Frontal cortex (tissue), 4 donors: ENCODE results near the gene ILRUN. TPM values are rescaled to one million over a fixed set of nuclear protein-coding genes. Genes with fewer than 3 reads are reported as not detected.
"Not testable (repeated sequence)": the region's sequence is repeated elsewhere in the genome, so short reads cannot be mapped to it uniquely, and the experiment has no call there.

Experiments
- DNase-seq, 2 donors: peaks; one replicate each; pipeline ENCODE4 v3.0.0; 2012; ENCODE audit warnings: low spot score in 2 of 2
- FAIRE-seq: peaks from 2 replicates; lab custom pipeline; 2012; peaks lifted over from hg19 to GRCh38; lab: Jason Lieb, UNC
- total RNA-seq: library from RNA; depleted of rRNA; stranded (reverse); fragments of >200 nt; gene quantifications from one replicate; pipeline ENCODE4 v1.2.3, GENCODE V29; 2014
- donor health status: control.
- donor health status: control.
- donor health status: control.

Gene ILRUN
- total RNA-seq: 21.2 TPM

DNA sequence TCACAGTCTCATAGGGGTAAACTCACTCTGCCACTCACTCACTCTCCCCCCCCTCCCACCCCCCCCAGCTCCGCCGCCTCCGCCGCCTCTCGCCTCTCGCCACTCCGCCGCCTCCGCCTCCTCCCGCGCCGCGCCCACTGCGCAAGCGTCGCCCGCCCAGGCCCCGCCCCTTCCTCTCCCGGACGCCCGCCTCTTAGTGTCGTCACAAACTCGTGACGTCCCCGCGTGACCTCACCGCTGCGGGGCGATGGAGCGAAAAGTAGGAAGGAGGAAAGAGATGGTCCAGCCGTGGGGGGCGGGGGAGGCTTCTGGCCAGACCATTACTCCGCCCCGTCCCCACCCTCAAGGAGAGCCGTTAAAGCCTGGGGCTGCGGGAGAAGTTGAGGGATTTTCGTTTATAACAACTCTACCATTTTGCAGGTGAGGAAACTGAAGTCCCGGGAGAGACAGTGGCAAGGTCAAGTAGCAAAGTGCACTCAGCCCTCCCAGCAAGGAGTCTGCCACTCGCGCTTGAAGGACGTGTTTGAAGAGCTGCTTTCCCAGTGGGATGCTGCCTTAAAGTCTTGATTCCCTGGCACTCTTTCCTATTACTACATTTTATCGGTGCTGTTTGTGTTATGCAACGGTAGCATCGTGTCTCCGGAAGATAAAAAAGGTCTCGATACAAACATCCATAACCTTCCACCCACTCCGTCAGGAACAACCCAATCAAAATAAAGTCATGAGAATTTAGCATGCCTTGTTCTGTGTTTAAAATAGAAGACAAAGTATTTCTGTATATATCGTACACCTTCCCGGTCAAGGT lies at the start of gene ILRUN:
Gene ILRUN, minus strand, starts transcription at position 29 of the 805 bp plus-strand sequence. CDS start 164 bp downstream, outside the sequence.
- DNase-seq (peak; percentile 90 to 94), FAIRE-seq (no peak)

DNA sequence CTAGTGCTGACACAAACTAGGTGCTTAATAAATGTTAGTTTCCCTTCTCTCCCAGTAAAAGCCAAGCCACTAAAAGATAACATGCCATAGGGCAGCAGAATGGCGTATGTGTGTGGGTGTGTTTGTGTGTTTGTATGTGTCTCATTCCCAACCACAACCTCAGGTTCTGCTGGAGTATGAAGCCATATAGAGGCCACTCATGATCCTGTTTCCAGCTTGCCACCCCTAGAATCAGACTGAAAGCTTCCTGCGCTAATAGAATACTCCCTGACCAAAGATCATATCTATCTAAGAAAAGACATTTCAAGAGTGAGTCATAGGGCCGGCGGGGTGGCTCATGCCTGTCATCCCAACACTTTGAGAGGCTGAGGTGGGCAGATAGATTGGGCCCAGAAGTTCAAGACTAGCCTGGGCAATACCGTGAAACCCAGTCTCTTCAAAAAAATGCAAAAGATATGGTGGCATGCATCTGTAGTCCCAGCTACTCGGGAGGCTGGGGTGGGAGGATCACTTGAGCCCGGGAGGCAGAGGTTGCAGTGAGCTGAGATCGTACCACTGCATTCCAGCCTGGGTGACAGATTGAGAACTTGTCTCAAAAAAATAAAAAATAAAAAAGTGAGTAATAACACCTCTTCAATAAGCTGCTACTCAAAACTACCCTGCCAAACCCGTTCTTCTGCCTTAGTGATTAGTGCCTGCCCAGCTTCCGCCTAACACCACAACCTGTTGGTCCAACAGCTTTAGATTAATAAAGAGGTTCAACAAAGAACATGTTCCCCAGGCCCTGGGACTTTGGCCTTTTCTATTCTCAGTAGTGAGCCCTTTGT lies 48.9 kb upstream of the ILRUN start:
- no peak for DNase-seq
- no peak for FAIRE-seq

DNA sequence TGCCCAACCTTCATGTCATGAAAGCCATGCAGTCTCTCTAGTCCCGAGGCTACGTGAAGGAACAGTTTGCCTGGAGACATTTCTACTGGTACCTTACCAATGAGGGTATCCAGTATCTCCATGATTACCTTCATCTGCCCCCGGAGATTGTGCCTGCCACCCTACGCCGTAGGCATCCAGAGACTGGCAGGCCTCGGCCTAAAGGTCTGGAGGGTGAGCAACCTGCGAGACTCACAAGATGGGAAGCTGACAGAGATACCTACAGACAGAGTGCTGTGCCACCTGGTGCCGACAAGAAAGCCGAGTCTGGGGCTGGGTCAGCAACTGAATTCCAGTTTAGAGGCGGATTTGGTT lies 47.7 kb upstream of the ILRUN start:
- DNase-seq, FAIRE-seq: not testable (repeated sequence)

DNA sequence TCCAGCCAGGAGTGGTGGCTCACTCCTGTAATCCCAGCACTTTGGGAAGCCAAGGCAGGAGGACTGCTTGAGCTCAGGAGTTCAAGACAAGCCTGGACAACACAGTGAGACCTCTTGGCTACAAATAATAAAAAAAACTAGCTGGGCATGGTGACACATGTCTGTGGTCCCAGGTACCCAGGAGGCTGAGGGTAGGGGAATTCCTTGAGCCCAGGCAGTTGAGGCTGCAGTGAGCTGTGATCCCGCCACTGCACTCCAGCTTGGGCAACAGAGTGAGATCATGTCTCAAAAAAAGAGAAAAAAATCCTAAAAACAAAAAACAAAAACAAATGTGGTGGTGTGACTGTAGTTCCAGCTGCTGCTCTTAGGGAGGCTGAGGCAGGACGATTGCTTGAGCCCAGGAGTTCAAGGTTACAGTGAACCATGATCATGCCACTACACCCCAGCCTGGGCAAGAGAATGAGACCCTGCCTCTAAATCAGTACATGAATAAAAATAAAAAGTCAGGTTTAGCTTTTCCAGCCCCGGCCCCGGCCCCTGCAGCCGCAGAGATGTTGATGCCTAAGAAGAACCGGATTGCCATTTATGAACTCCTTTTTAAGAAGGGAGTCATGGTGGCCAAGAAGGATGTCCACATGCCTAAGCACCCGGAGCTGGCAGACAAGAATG lies 47.2 kb upstream of the ILRUN start:
- DNase-seq (no peak), FAIRE-seq (no peak)

DNA sequence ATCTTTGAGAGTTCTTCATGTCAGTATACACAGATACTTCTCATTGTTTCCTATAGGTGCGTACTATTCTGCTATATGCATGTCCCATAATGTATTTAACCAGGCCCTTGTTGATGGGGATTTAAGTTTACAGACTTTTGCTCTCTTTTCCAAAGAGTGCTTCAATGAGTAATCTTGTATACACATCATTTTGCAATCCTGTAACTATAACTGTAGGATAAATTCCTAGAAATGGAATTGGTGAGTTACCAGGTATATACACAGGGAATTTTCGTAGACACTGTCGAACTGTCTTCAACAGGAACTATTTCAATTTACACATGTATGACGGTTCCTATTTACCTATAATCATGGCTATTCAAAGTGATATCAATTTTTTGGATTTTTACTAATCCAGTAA lies 45.5 kb upstream of the ILRUN start:
- DNase-seq (no peak), FAIRE-seq (no peak)

DNA sequence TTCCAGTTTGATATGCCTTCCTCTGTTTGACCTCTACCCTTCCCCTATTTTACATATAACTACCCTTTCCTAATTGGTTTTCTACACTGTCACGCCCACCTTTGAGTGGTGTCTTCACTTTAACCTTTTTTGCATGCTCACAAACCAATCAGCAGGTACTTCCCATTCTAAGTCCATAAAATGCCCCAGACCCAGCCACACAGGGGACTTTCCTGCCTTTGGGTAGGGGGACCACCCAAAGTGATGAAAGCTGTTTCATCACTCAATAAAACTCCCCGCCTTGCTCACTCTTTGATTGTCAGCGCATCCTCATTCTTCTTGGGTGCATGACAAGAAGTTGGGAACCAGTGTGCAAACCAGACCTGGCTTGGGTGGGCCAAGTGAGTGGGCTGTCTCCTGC lies 40.3 kb upstream of the ILRUN start:
- DNase-seq: no peak

DNA sequence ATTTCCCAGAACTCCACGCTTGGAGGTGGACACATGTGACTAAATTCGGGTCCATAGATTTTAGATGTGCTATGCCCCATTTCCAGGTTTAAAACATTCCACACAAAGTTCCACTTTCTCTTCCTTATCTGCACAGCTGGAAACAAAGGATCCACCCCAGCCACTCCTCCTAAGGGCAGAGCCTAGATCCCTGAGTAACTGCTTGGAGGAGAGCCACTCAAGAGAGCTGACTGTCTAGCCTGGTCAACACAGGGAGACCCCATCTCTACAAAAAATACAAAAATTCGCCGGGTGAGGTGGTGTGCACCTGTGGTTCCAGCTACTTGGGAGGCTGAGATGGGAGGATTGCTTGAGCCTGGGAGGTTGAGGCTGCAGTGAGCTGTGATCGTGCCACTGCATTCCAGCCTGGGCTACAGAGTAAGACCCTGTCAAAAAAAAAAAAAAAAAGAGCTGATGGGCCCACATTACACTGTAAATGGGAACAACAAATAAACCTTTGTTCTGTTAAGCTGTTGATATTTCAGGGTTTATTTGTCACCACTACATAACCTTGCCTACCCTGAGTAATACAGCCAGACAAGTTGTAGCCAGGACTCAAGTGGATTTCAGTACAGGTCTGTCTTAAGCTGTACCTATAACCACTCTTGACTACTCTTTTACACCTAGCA lies 35.0 kb upstream of the ILRUN start:
- FAIRE-seq (no peak), DNase-seq (no peak)

More for the DNA sequence above, 40.3 kb upstream of the ILRUN start:
- no peak for FAIRE-seq

DNA sequence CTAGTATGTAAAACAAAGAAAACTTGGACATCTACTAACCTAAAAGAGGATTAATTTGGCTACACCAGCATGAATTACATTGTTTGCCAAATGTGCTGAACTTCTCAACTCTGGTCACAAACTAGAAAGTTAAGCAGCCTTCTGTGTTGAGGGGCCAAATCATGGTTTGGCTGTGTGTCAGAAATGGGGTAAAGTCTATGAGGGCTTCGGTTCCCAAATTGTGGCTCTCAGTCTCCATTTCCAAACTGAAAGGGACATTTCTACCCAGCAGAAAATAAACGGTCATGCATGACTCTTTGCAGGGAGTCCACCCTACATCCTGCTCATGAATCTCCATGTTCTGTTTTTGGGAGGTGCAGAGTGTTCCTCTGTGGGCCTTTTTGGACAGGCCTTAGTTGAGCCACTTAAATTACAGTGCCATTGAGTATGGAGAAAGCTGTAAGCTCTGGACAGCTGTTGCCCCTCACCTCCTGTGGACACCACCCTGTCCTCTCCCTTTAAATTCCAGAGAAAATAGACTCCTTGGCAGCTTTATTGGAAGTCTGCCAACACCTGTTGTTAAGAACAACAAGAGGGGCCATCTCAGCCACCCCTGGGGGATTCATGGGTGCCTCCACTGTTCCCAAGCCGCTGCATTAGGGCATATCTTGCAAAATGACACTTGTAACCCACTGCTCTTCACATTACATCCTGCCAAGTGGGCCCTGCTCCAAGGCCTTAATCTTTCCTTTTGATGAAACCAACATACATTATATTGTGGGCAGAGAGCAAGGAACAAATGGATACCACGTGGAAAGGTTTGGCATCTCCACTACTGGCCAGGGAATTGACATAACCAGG lies 33.3 kb upstream of the ILRUN start:
- no peak for FAIRE-seq
- DNase-seq: no peak

DNA sequence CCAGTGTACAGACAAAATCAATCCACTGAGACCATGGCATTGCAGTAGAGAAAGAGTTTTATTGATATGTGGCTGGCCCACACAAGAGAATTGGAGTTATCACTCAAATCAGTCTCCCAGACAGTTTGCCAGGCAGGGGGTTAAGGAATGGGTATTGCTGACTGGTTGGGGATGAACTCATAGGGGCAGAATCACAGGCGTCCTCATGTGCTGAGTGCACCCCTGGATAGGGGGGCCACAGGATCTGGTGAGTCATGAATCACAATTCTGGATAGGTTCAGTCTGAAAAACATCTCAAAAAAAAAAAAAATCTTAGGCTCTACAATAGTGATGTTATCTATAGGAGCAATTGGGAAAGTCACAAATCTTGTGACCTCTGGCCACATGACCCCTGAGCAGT lies 29.5 kb upstream of the ILRUN start:
- FAIRE-seq (no peak), DNase-seq (no peak)

DNA sequence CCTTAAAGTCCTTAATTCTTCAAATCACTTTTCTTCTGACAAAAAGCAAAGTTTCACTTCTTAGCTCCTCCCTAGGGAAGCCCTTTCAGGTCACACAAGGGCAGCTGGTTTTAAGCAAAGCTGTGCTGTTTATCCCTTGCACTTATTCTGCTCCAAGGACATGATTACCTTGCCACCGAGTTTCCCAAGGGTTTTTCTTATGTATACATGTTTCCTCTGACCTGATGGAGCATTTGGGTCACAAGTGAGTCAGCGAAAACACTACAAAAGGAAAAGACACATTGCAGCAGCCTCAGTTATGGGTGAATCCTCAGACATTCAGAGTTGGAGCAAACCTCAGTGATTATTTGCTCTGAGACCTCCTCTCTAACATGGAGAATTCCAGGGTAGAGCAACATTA lies 26.6 kb upstream of the ILRUN start:
- FAIRE-seq (no peak), DNase-seq (no peak)

DNA sequence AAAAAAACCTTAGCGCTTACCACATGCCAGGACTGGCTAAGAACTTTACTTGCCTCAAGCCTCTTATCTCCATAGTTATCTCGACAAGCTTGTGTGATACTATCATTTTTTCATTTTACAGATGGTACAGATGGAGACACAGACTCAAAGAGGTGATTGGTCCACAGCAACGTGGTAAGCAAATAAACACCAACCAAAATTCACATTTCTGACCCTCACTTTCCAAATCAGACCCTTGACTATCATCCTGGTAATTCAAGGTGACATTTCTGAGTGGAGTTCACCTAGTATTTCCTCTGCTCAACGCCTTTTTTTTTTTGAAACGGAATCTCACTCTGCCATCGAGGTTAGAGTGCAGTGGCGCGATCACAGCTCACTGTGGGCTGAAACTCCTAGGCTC lies 25.9 kb upstream of the ILRUN start:
- FAIRE-seq (no peak), DNase-seq (no peak)

DNA sequence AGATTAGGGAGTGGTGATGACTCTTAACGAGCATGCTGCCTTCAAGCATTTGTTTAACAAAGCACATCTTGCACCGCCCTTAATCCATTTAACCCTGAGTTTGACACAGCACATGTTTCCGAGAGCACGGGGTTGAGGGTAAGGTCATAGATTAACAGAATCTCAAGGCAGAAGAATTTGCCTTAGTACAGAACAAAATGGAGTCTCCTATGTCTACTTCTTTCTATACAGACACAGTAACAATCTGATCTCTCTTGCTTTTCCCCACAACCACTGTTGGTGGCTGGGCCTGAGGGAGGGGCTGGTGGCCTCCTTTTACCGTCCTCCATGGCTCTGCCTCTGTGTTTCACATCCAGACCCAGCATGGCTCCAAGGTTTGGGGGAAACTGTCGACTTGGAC lies 23.6 kb upstream of the ILRUN start:
- not testable (repeated sequence) for DNase-seq, FAIRE-seq

DNA sequence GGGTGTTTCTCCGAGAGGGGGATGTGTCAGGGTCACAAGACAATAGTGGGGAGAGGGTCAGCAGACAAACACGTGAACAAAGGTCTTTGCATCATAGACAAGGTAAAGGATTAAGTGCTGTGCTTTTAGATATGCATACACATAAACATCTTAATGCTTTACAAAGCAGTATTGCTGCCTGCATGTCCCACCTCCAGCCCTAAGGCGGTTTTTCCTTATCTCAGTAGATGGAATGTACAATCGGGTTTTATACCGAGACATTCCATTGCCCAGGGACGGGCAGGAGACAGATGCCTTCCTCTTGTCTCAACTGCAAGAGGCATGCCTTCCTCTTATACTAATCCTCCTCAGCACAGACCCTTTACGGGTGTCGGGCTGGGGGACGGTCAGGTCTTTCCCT lies 23.1 kb upstream of the ILRUN start:
- FAIRE-seq, DNase-seq: not testable (repeated sequence)

DNA sequence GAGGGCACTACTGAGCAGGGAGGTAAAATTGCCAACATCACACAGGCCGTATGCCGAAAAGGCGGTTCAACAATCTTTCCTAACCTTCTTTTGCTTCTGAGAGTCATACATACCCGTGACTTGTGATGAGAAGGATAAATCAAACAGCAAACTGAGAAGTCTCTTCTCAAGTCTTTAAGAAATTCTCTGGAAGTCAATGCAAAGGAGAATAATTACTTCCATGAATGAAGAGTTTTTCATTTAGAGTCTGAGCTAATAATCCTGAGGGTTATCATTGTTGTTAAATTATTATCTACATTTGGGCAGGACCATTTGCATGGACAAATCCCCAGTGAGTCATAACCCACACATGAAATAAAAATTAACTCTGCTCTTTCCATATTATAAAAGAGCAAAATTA lies 22.4 kb upstream of the ILRUN start:
- FAIRE-seq: no peak
- DNase-seq: no peak

DNA sequence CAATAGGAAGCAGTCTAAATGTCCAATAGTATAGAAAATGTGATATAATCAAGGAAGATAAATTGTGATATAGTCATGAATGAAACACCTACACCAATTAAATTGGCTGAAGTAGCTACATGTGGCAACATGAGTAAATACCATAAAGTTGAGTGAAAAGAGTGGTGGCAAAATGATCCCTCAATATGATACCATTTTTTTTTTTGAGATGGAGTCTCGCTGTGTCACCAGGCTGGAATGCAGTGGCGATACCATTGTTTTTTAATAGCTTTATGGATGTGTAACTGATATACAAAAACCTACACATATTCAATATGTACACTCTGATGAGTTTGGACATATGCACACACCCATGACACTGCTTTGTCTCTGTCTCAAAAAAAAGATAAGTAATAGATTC lies 20.9 kb upstream of the ILRUN start:
- no peak for DNase-seq
- FAIRE-seq: no peak

DNA sequence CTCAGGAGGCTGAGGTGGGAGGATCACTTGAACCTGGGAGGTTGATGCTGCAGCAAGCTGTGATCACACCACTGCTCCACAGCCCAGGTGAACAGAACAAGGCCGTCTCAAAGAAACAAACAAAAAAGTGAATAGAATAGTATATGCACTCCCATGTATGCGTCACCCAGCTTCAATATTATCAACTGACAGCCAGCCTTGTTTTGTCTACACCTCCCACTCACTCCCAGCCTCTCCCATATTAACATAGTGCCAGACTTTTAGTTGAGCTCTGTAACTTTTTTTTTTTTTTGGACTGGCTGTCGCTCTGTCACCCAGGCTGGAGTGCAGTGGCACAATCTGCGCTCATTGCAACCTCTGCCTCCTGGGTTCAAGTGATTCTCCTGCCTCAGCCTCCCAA lies 18.1 kb upstream of the ILRUN start:
- no peak for DNase-seq
- no peak for FAIRE-seq

DNA sequence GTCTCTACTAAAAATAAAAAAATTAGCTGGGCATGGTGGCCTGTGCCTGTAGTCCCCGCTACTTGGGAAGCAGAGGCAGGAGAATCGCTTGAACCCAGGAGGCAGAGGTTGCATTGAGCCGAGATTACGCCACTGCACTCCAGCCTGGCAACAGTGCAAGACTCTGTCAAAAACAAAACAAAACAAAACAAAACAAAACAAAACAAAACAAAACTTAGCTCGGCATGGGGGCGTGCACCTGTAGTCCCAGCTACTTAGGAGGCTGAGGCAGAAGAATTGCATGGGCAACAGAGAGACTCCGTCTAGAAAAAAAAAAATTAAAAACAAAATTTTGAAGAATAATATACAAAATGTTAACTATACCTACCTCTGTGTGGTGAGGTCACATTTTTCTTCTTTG lies 16.3 kb upstream of the ILRUN start:
- FAIRE-seq, DNase-seq: not testable (repeated sequence)

DNA sequence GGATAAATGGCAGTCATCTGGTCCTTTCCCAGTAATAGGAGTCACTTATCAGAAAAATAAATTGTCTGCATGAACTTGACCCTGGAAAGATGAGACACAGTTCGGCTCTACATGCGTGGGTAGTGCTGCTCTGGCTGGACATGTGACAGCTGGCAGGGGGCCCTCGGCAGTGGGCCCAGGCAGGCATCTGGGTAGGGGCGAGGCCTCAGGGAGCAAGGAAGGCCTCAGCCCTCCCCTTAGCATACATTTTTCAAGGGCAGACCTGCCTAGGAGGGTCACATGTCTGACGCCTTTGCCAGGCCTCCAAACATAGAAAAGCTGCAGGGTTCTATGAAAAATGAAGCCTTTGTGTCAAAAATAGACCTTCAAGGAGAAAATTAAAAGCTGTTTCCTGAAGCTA lies 12.8 kb upstream of the ILRUN start:
- peak in 1 of 2 donors; percentile 37 for DNase-seq
- no peak for FAIRE-seq

DNA sequence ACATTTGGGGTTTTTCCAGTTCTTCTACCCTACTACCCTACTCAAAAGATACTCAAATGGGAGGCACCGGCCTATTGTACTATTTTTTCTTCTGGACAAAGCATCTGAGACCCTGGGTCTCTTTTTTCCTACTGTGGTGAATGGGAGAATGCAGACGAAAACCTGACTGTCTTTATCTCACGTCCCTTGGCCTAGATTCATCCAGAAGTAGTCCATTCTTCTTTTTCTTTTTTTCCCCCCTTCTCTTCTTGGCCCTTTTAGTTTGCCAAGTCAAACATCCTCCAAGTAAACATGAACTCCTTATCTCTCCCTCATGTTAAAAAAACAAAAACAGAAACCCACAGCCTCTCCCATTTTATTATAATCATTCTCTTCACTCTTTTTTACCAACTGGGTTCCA lies 8.7 kb upstream of the ILRUN start:
- no peak for FAIRE-seq
- no peak for DNase-seq
